HEK293 (cell line): ENCODE measurements around the gene EPS8L3.

Experiments used
- CTCF ChIA-PET: fragments of 350-600 bp; formaldehyde crosslinking; extraction: SDS; loops from one replicate; lab custom pipeline; 2021; ENCODE audit warnings: antibody characterized with exemption; lab: Yijun Ruan, JAX
- POLR2A ChIA-PET: fragments of 300-600 bp; formaldehyde crosslinking; extraction: SDS; loops from one replicate; lab custom pipeline; 2020; ENCODE audit warnings: antibody characterized with exemption, inconsistent platforms; lab: Yijun Ruan, JAX
- H3K27ac ChIP-seq: fragments of 200-500 bp; sonication (Bioruptor generic); 2 replicates; pipeline ENCODE4 v1.5.1; 2014; ENCODE audit warnings: low read depth, low read length, control low read depth, inconsistent platforms; ENCODE audit errors: extremely low read depth
- H3K36me3 ChIP-seq, 2 experiments: fragments of 200-500 bp in 1 of 2; sonication (Bioruptor generic) in 1 of 2; 1 replicate in 1 of 2; 2 replicates in 1 of 2; pipeline ENCODE4 v1.5.1; 2014 to 2017; ENCODE audit warnings: inconsistent platforms in 2 of 2, low read length in 2 of 2; ENCODE audit not compliant: control insufficient read depth in 2 of 2, insufficient read depth in 1 of 2
- H3K4me1 ChIP-seq: fragments of 200-500 bp; sonication (Bioruptor generic); 2 replicates; pipeline ENCODE4 v1.5.1; 2014; ENCODE audit warnings: mild to moderate bottlenecking, low read length, inconsistent platforms; ENCODE audit not compliant: control insufficient read depth, insufficient read depth
- H3K4me3 ChIP-seq: 2 replicates; pipeline ENCODE4 v1.5.1; 2011; ENCODE audit warnings: low read depth, mild to moderate bottlenecking, control low read depth, low read length, moderate library complexity
- H3K9me3 ChIP-seq: fragments of 200-500 bp; sonication (Bioruptor generic); 2 replicates; pipeline ENCODE4 v1.5.1; 2014; ENCODE audit warnings: low read depth, low read length, inconsistent platforms; ENCODE audit not compliant: control insufficient read depth, insufficient read depth
- BCL6B ChIP-seq: fragments of 450-650 bp; formaldehyde crosslinking; IDR thresholded peaks from 2 replicates; pipeline ENCODE4 v1.5.1; 2017; ENCODE audit warnings: missing biosample characterization, missing genetic modification characterization
- HIC1 ChIP-seq: fragments of 450-650 bp; formaldehyde crosslinking; IDR thresholded peaks from 2 replicates; pipeline ENCODE4 v1.5.1; 2016; ENCODE audit warnings: missing biosample characterization, missing genetic modification characterization
- MEIS1 ChIP-seq: sonication (generic); formaldehyde crosslinking; IDR thresholded peaks from 2 replicates; pipeline ENCODE4 v1.8.1; 2022; ENCODE audit warnings: missing genetic modification reagents, mild to moderate bottlenecking, borderline replicate concordance
- PRDM10 ChIP-seq: fragments of 450-650 bp; formaldehyde crosslinking; IDR thresholded peaks from 2 replicates; pipeline ENCODE4 v1.5.1; 2016; ENCODE audit warnings: missing biosample characterization, missing genetic modification characterization
- ZNF114 ChIP-seq: fragments of 450-650 bp; formaldehyde crosslinking; IDR thresholded peaks from 2 replicates; pipeline ENCODE4 v1.5.0; 2017; ENCODE audit warnings: missing biosample characterization, missing genetic modification characterization
- ZNF138 ChIP-seq: fragments of 450-650 bp; formaldehyde crosslinking; IDR thresholded peaks from 2 replicates; pipeline ENCODE4 v1.5.1; 2016; ENCODE audit warnings: missing biosample characterization, missing genetic modification characterization, borderline replicate concordance
- ZNF202 ChIP-seq: fragments of 450-650 bp; formaldehyde crosslinking; IDR thresholded peaks from 2 replicates; pipeline ENCODE4 v1.5.1; 2016; ENCODE audit warnings: missing biosample characterization, missing genetic modification characterization, borderline replicate concordance
- ZNF274 ChIP-seq, 2 experiments: fragments of 200-500 bp in 1 of 2; fragments of 450-650 bp in 1 of 2; sonication (Bioruptor generic) in 1 of 2; formaldehyde crosslinking in 1 of 2; IDR thresholded peaks; 2 replicates each; pipeline versions ENCODE4 v1.5.1 to v1.6.1; 2014 to 2016; ENCODE audit warnings: borderline replicate concordance in 1 of 2, inconsistent platforms in 1 of 2, low read length in 1 of 2, missing biosample characterization in 1 of 2, missing genetic modification characterization in 1 of 2
- ZNF362 ChIP-seq: fragments of 450-650 bp; formaldehyde crosslinking; IDR thresholded peaks from 2 replicates; pipeline ENCODE4 v1.5.1; 2016; ENCODE audit warnings: missing biosample characterization, missing genetic modification characterization
- ZNF488 ChIP-seq: fragments of 450-650 bp; formaldehyde crosslinking; IDR thresholded peaks from 2 replicates; pipeline ENCODE4 v1.5.1; 2016; ENCODE audit warnings: missing biosample characterization, missing genetic modification characterization
- ZNF529 ChIP-seq: fragments of 450-650 bp; formaldehyde crosslinking; IDR thresholded peaks from 2 replicates; pipeline ENCODE4 v1.5.1; 2017; ENCODE audit warnings: missing genetic modification characterization, missing biosample characterization; ENCODE audit not compliant: insufficient replicate concordance
- ZNF664 ChIP-seq: fragments of 450-650 bp; formaldehyde crosslinking; IDR thresholded peaks from 2 replicates; pipeline ENCODE4 v1.5.1; 2016; ENCODE audit warnings: missing biosample characterization, missing genetic modification characterization
- ZNF792 ChIP-seq: fragments of 450-650 bp; formaldehyde crosslinking; IDR thresholded peaks from 2 replicates; pipeline ENCODE4 v1.5.1; 2016; ENCODE audit warnings: missing biosample characterization, missing genetic modification characterization
- ZNF837 ChIP-seq: fragments of 450-650 bp; formaldehyde crosslinking; IDR thresholded peaks from 2 replicates; pipeline ENCODE4 v1.5.1; 2016; ENCODE audit warnings: missing biosample characterization, missing genetic modification characterization

Gene EPS8L3

GRCh38 chr1:109716570-109717090, 47.1 kb downstream of the EPS8L3 start:
- ChIA-PET CTCF (interaction anchor here (0.8 to 2.3 kb wide), 2 partner anchors 77 to 267 kb away, joined by 3 to 12 read pairs; no protein-coding TSS in a partner anchor), POLR2A (no interaction called here)
- no peak overlapping the region for H3K27ac ChIP-seq
- no peaks in the 10 kb centered on the region for H3K9me3 ChIP-seq
- H3K4me1 ChIP-seq, result no peaks in the 10 kb centered on the region
- no peaks in the 10 kb centered on the region for H3K36me3 ChIP-seq
- TF ChIP-seq BCL6B (tag by site-specific recombination) (no peak), ZNF202 (tag by site-specific recombination) (no peak), ZNF274 (IDR thresholded peaks at IDR 0.05; ENCODE audit: low read length) (no peak), ZNF274 (tag by site-specific recombination; IDR thresholded peaks at IDR 0.05; ENCODE audit: borderline replicate concordance) (no peak), ZNF488 (tag by site-specific recombination) (no peak), ZNF837 (no peak), ZNF362 (tag by site-specific recombination) (no peak), PRDM10 (tag by site-specific recombination) (no peak), HIC1 (tag by site-specific recombination) (no peak), ZNF664 (no peak), MEIS1 (CRISPR knock-in tag) (no peak)
- H3K4me3 ChIP-seq, result no peak overlapping the region

GRCh38 chr1:109716121-109716520, 47.6 kb downstream of the EPS8L3 start:
- TF ChIP-seq ZNF138 (tag by site-specific recombination) (no peak), ZNF529 (tag by site-specific recombination) (no peak), ZNF792 (tag by site-specific recombination) (no peak), ZNF114 (no peak)
- ChIA-PET CTCF (interaction anchor here (2.3 kb wide), 1 partner anchor 76 kb away, joined by 12 read pairs; no protein-coding TSS in a partner anchor), POLR2A (no interaction called here)
- no peaks in the 10 kb centered on the region for H3K4me1 ChIP-seq
- no peaks in the 10 kb centered on the region for H3K9me3 ChIP-seq
- no peak overlapping the region for H3K27ac ChIP-seq
- H3K36me3 ChIP-seq, result no peaks in the 10 kb centered on the region
- H3K4me3 ChIP-seq, result no peak overlapping the region
